ENCODE data around the gene LTBP3.

LTBP3 gene

DNA sequence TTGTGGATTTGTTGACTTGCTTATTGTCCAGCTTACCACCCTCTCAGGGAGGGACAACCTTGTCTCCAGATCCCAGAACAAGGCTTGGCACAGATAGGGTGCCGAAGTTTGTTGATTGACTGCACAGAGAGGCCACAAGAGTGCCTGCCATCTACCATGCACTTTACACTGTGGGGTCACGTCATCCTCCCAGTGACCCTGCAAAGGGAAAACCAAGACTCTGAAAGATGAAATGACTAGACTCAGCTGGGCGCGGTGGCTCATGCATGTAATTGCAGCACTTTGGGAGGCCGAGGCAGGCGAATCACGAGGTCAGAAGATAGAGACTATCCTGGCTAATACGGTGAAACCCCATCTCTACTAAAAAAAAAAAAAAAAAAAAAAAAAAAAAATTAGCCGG, 4.6 kb upstream of the LTBP3 start:
- POLR2A ChIA-PET, result interaction anchor here (0.8 kb wide), 1 partner anchor 27 kb away, joined by 7 read pairs; no protein-coding TSS in a partner anchor
- TF ChIP-seq, protein P1, sequence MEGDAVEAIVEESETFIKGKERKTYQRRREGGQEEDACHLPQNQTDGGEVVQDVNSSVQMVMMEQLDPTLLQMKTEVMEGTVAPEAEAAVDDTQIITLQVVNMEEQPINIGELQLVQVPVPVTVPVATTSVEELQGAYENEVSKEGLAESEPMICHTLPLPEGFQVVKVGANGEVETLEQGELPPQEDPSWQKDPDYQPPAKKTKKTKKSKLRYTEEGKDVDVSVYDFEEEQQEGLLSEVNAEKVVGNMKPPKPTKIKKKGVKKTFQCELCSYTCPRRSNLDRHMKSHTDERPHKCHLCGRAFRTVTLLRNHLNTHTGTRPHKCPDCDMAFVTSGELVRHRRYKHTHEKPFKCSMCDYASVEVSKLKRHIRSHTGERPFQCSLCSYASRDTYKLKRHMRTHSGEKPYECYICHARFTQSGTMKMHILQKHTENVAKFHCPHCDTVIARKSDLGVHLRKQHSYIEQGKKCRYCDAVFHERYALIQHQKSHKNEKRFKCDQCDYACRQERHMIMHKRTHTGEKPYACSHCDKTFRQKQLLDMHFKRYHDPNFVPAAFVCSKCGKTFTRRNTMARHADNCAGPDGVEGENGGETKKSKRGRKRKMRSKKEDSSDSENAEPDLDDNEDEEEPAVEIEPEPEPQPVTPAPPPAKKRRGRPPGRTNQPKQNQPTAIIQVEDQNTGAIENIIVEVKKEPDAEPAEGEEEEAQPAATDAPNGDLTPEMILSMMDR (IDR thresholded peaks at IDR 0.05; ENCODE audit: control extremely low read depth, extremely low read depth, low read depth, missing control alignments), result no peak
- CTCF ChIA-PET, result interaction anchor here (3.1 to 9.4 kb wide), 2 partner anchors 11 to 20 kb away, joined by 12 to 86 read pairs; no protein-coding TSS in a partner anchor
- no peak for DNase-seq (ENCODE audit: extremely low spot score)

DNA sequence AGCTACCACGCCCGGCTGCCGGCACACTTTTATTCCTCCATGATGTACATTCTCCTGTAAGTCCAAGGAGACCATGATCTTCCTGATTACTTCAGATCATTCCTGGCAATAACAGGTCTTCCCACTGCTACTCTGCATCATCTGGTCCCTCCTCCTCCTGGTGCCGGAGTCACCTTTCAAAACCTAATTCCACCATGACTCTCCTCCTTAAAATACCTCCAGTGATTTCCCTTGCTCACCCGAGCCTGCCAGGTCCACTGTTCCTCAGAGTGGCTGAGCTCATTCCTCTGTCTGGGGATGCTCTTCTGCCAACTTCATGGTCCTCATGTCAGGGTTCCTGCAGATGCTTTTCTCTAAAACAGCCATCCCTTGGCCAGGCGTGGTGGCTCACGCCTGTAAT, 3.9 kb upstream of the LTBP3 start:
- TF ChIP-seq, protein P1 (IDR thresholded peaks at IDR 0.05; ENCODE audit: control extremely low read depth, extremely low read depth, low read depth, missing control alignments), result no peak
- CTCF ChIA-PET, result interaction anchor here (3.1 to 9.4 kb wide), 3 partner anchors 9 to 20 kb away, joined by 12 to 86 read pairs (median 24); partner anchors contain the start of gene ZNRD2
- POLR2A ChIA-PET, result interaction anchor here (0.6 kb wide), 1 partner anchor 15 kb away, joined by 6 read pairs; no protein-coding TSS in a partner anchor
- DNase-seq (ENCODE audit: extremely low spot score), result no peak

DNA sequence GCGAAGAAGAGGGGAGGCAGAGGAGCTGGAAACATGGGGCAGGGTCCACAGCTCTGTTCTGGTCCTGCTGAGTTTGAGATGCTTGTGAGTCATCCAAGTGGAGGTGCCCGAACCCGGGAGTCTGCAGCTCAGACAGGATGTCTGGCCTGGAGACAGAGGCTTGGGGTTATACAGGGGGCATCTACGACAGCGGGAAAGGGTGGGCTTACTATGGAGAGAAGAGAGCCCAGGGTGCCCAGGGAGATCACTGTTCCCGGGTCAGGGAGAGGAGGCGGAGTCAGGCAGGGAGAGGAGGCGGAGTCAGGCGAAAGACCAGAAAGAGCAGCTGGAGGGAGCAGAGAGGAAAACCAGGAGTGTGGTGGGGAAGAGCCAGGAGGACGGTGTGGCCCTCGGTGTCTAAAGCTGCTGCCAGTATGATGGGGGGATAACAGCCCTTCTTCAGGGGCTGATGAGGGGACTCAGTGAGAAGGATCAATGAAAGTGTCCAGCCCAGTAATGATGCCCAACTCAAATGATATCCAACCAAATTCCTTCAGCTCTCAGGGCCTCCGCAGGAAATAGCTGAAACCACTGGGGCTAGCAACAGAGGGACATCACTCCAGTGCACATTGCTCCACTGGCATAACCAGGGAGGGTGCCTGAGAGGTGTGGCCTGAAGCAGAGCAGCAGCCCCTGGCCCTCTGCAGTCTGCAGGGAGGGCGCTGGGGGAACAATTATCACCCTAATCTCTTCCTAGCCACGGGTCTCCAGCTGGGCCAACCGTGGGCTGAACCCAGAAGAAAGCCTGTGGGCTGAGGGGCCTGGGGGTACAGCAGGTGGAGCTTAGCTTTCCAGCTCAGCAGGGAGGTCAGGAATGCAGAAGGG, 2.6 kb upstream of the LTBP3 start:
- ChIA-PET CTCF (interaction anchor here (0.9 to 9.4 kb wide), 5 partner anchors 9 to 18 kb away, joined by 5 to 86 read pairs (median 12); partner anchors contain the start of genes FAM89B and ZNRD2), POLR2A (no interaction called here)
- TF ChIP-seq, protein P1 (IDR thresholded peaks at IDR 0.05; ENCODE audit: control extremely low read depth, extremely low read depth, low read depth, missing control alignments), result no peak
- no peak for DNase-seq (ENCODE audit: extremely low spot score)

DNA sequence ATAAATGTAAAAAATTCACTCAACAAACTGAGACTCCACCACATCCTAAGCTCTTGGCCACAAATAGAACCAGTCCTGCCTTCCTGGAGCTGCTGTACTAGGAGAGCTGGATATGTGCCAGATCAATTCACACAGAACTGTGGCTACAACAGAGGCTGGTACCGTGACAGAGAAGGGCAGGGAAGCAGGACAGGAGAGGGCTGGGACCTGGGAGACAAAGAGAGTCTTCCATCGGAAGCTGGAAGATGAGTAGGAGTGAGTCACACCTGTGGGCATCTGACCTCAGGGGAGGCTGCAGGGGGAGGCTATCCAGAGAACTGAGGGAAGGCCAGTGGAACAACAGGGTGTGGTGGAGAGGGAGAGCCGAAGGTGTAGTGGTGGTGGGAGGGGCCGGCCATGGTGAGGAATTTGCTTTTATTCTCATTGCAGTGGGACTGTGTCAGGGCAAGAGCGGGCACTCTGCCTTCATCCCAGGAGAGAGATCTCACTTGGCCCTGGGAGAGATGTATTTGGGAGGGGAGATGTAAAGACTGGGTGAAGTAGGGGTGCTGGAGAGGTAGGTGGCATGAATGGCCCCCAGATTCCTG, 1.9 kb upstream of the LTBP3 start:
- TF ChIP-seq, protein P1 (IDR thresholded peaks at IDR 0.05; ENCODE audit: control extremely low read depth, extremely low read depth, low read depth, missing control alignments), result no peak
- POLR2A ChIA-PET, result interaction anchor here (0.7 kb wide), 1 partner anchor 126 kb away, joined by 3 read pairs; no protein-coding TSS in a partner anchor
- CTCF ChIA-PET, result interaction anchor here (0.9 to 9.4 kb wide), 6 partner anchors 8 to 230 kb away, joined by 4 to 86 read pairs (median 9); partner anchors contain the start of genes FAM89B and ZNRD2
- no peak for DNase-seq (ENCODE audit: extremely low spot score)

DNA sequence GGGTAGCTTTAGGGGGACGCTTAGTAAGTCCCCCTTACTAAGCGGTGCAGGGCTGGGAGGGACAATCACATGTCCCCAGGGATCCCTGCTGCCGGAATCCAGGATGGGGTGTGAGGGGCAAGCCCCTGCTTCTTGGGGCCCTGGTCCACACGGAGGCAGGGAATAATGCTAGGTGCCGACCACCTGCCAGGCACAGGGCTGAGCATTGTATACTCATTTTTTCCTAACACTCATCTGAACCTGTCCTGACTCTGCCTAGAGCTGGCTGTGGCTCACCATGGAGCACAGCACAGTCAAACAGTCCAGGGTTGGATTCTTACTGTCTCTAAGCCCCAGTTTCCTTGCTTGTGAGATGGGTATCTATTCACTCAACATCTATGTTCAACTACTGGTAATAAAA, 1.4 kb upstream of the LTBP3 start:
- CTCF ChIA-PET, result interaction anchor here (0.9 to 9.4 kb wide), 6 partner anchors 8 to 230 kb away, joined by 4 to 86 read pairs (median 9); partner anchors contain the start of genes FAM89B and ZNRD2
- POLR2A ChIA-PET, result interaction anchor here (0.7 kb wide), 1 partner anchor 126 kb away, joined by 3 read pairs; no protein-coding TSS in a partner anchor
- TF ChIP-seq, protein P1 (IDR thresholded peaks at IDR 0.05; ENCODE audit: control extremely low read depth, extremely low read depth, low read depth, missing control alignments), result no peak
- DNase-seq (ENCODE audit: extremely low spot score), result no peak

DNA sequence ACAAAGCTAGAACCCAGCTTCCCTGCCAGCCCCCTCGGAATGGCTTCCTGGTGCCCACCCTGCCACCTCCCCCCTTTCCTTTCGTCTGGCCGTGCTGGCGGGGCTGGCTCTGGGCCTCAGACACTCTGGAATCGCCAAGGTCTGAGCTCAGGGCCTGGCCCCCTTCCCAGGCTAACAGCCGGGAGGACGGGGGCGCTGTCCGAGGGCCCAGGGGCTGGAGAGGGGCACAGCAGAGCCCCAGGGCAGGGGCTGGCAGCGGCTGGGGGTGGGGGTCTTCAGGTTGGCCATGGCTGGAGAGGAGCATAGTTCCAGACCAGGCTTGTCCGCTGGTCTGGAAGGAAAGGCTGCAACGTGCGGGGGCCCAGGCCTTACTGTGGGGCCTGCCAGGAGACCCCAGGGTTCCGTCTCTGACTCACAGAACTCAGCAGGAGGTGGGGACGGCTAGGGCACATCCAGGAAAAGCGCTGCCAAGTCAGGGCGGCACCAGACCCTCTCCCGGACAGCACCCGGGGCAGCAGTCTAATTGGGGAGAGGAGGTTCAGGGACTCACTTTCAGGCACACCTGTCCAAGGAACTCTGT, 861 bp upstream of the LTBP3 start:
- TF ChIP-seq, protein P1 (IDR thresholded peaks at IDR 0.05; ENCODE audit: control extremely low read depth, extremely low read depth, low read depth, missing control alignments), result no peak
- POLR2A ChIA-PET, result no interaction called here
- CTCF ChIA-PET, result interaction anchor here (3.9 to 9.4 kb wide), 2 partner anchors 12 to 17 kb away, joined by 24 to 86 read pairs; partner anchors contain the start of gene ZNRD2
- DNase-seq (ENCODE audit: extremely low spot score), result no peak
